K562 (cell line): ENCODE results near the gene SPTBN4. TPM values are rescaled to one million over a fixed set of nuclear protein-coding genes. Genes with fewer than 3 reads are reported as not detected.

Experiments used
- BRCA1 ChIP-seq, 2 experiments: fragments of 450-650 bp in 1 of 2; sonication (generic) in 1 of 2; formaldehyde crosslinking in 1 of 2; IDR thresholded peaks; 2 replicates each; pipeline versions ENCODE4 v1.5.0 to v1.6.1; 2017 to 2020; ENCODE audit warnings: mild to moderate bottlenecking in 1 of 2, missing genetic modification reagents in 1 of 2
- CBFA2T3 ChIP-seq: fragments of 450-650 bp; IDR thresholded peaks from 2 replicates; pipeline ENCODE4 v1.6.1; 2017
- CEBPB ChIP-seq: fragments of 450-650 bp; IDR thresholded peaks from 2 replicates; pipeline ENCODE4 v1.6.1; 2016; ENCODE audit warnings: missing genetic modification characterization, missing compliant biosample characterization
- DEAF1 ChIP-seq: fragments of 450-650 bp; formaldehyde crosslinking; IDR thresholded peaks from 2 replicates; pipeline ENCODE4 v1.4.0; 2020; ENCODE audit warnings: mild to moderate bottlenecking, moderate library complexity
- DLX4 ChIP-seq: fragments of 250-450 bp; sonication (Bioruptor Pico); IDR thresholded peaks from 2 replicates; pipeline ENCODE4 v1.6.1; 2021; ENCODE audit warnings: mild to moderate bottlenecking
- EGR1 ChIP-seq: fragments of 450-650 bp; conservative IDR thresholded peaks from 2 replicates; pipeline ENCODE4 v1.6.1; 2017; ENCODE audit warnings: mild to moderate bottlenecking
- ELF4 ChIP-seq: fragments of 450-650 bp; formaldehyde crosslinking; IDR thresholded peaks from 2 replicates; pipeline ENCODE4 v1.4.0; 2022; ENCODE audit warnings: missing genetic modification characterization
- HOMEZ ChIP-seq: fragments of 250-450 bp; sonication (Bioruptor Pico); IDR thresholded peaks from 2 replicates; pipeline ENCODE4 v1.4.0; 2020; ENCODE audit warnings: mild to moderate bottlenecking, moderate library complexity
- KDM2B ChIP-seq: fragments of 250-450 bp; sonication (Bioruptor Pico); IDR thresholded peaks from 2 replicates; pipeline ENCODE4 v1.8.0; 2021; ENCODE audit warnings: mild to moderate bottlenecking, moderate library complexity
- MAFK ChIP-seq: IDR thresholded peaks from 2 replicates; pipeline ENCODE4 v1.6.1; 2011; ENCODE audit warnings: low read length, improper control_type of control experiment
- NBN ChIP-seq: fragments of 450-650 bp; IDR thresholded peaks from 2 replicates; pipeline ENCODE4 v1.6.1; 2016; ENCODE audit warnings: low read depth, mild to moderate bottlenecking
- NFRKB ChIP-seq: fragments of 450-650 bp; IDR thresholded peaks from 2 replicates; pipeline ENCODE4 v1.6.1; 2016; ENCODE audit warnings: low read depth
- POLR3G ChIP-seq: IDR thresholded peaks from 2 replicates; pipeline ENCODE4 v1.6.1; 2011; ENCODE audit not compliant: insufficient read length, insufficient replicate concordance; ENCODE audit errors: extremely low read depth
- PTTG1 ChIP-seq: fragments of 450-650 bp; IDR thresholded peaks from 2 replicates; pipeline ENCODE4 v1.6.1; 2016; ENCODE audit warnings: low read depth, mild to moderate bottlenecking, missing genetic modification characterization, missing compliant biosample characterization
- RBM17 ChIP-seq: fragments of 200-400 bp; formaldehyde crosslinking; IDR thresholded peaks from 2 replicates; pipeline ENCODE4 v1.6.1; 2017; ENCODE audit warnings: low read depth, mild to moderate bottlenecking, low read length, borderline replicate concordance
- RBM39 ChIP-seq: fragments of 200-400 bp; formaldehyde crosslinking; optimal IDR thresholded peaks from 2 replicates; pipeline ENCODE3; 2018; ENCODE audit warnings: low read depth, low read length
- SMC3 ChIP-seq: conservative IDR thresholded peaks from 2 replicates; pipeline ENCODE4 v1.6.1; 2011; ENCODE audit warnings: low read depth, low read length, improper control_type of control experiment; ENCODE audit not compliant: insufficient read depth
- STAT5B ChIP-seq: fragments of 250-450 bp; sonication (Bioruptor Pico); IDR thresholded peaks from 2 replicates; pipeline ENCODE4 v1.8.0; 2021; ENCODE audit warnings: mild to moderate bottlenecking, inconsistent platforms
- XRCC4 ChIP-seq: IDR thresholded peaks from one replicate; pipeline ENCODE4 v1.6.1; 2011; ENCODE audit not compliant: insufficient read depth, insufficient read length; ENCODE audit errors: extremely low read depth
- ZBTB26 ChIP-seq: fragments of 450-650 bp; formaldehyde crosslinking; IDR thresholded peaks from 2 replicates; pipeline ENCODE4 v1.4.0; 2022; ENCODE audit warnings: missing genetic modification characterization
- ZNF232 ChIP-seq: sonication (generic); formaldehyde crosslinking; IDR thresholded peaks from 2 replicates; pipeline ENCODE4 v1.8.0; 2022; ENCODE audit warnings: mild to moderate bottlenecking, missing genetic modification reagents
- ZNF583 ChIP-seq: fragments of 250-450 bp; sonication (Bioruptor Pico); IDR thresholded peaks from 2 replicates; pipeline ENCODE4 v1.4.0; 2020
- ZNF740 ChIP-seq, 3 experiments: fragments of 200-800 bp in 1 of 3; sonication (Bioruptor generic) in 1 of 3; sonication (generic) in 1 of 3; formaldehyde crosslinking in 1 of 3; IDR thresholded peaks; 2 replicates each; pipeline versions ENCODE4 v1.6.1 to v1.8.0; 2016 to 2022; ENCODE audit warnings: mild to moderate bottlenecking in 2 of 3, missing compliant biosample characterization in 2 of 3, missing genetic modification characterization in 2 of 3, missing genetic modification reagents in 1 of 3
- polyA plus RNA-seq, 8 experiments: library from polyadenylated mRNA; depleted of rRNA in 4 of 8; stranded (reverse) in 5 of 8; unstranded in 3 of 8; fragments of >200 nt; fragmentation: Nextera tagmentation in 2 of 8; fragmentation: Illumina TruSeq in 1 of 8; extraction: Ambion mirVana in 2 of 8; extraction: Trizol in 1 of 8; gene quantifications; 2 replicates each; pipeline versions ENCODE4 v1.2.1 to v1.2.3, GENCODE V29; 2011 to 2014; ENCODE audit warnings: inconsistent platforms in 1 of 8, missing spikeins in 1 of 8
- total RNA-seq, 7 experiments: library from RNA; depleted of rRNA in 6 of 7; stranded (reverse); fragments of >200 nt in 6 of 7; fragmentation: Illumina TruSeq in 2 of 7; extraction: Trizol in 2 of 7; gene quantifications; 2 replicates each; pipeline versions ENCODE4 v1.2.1 to v1.2.3, GENCODE V29; 2011 to 2021; ENCODE audit warnings: low replicate concordance in 1 of 7

The SPTBN4 gene
- total and polyA plus RNA-seq, 9 of the 15 experiments (the other 6 are each of a cell fraction or from before 2014, with no cell fraction given): 0.01 to 1.5 (median 0.86) TPM

GRCh38 chr19:40523322-40524047 is 56.7 kb downstream of the SPTBN4 start (continued):
- TF ChIP-seq PTTG1 (tag): no peak
- TF ChIP-seq MAFK: peak; percentile 81
- no peak for TF ChIP-seq NFRKB
- TF ChIP-seq CEBPB (tag): no peak
- peak; percentile 10; the same call in 1 of the 2 replicates for TF ChIP-seq CBFA2T3
- no peak for TF ChIP-seq DEAF1
- TF ChIP-seq BRCA1 (IDR thresholded peaks at IDR 0.05): no peak
- no peak for TF ChIP-seq BRCA1 (CRISPR knock-in tag; IDR thresholded peaks at IDR 0.05)
- no peak for TF ChIP-seq RBM39
- TF ChIP-seq ELF4 (CRISPR knock-in tag): no peak
- no peak for TF ChIP-seq HOMEZ (CRISPR knock-in tag)
- peak; percentile 75 for TF ChIP-seq SMC3
- TF ChIP-seq KDM2B (CRISPR knock-in tag): no peak
- no peak for TF ChIP-seq XRCC4
- TF ChIP-seq DLX4 (CRISPR knock-in tag): no peak
- no peak for TF ChIP-seq STAT5B (CRISPR knock-in tag)
- no peak for TF ChIP-seq RBM17
- no peak for TF ChIP-seq ZNF583 (CRISPR knock-in tag)
- no peak for TF ChIP-seq POLR3G
- 0 out of 2 replicates have a peak, but pooled peaks have one; percentile 40 for TF ChIP-seq ZNF740 (CRISPR knock-in tag; IDR thresholded peaks at IDR 0.05)
- no peak for TF ChIP-seq ZNF740 (tag; IDR thresholded peaks at IDR 0.05)
- TF ChIP-seq ZNF232 (CRISPR knock-in tag): no peak
- peak; percentile 82 for TF ChIP-seq NBN
- no peak for TF ChIP-seq EGR1
- no peak for TF ChIP-seq ZBTB26 (CRISPR knock-in tag)
